Activated CD4-positive, alpha-beta T cell treated with anti-CD3 and anti-CD28 coated beads, Interleukin-2, amount 10 ng/mL, durations not matched to agents 24 days and 14 days (primary cell): ENCODE data around the gene LMAN2. TPM values are rescaled to one million over a fixed set of nuclear protein-coding genes. Genes with fewer than 3 reads are reported as not detected.
A peak's percentile ranks its signal among the peaks of the same experiment; 100 is the strongest.

Experiments
- DNase-seq: peaks from one replicate; pipeline ENCODE4 v3.0.0; 2022
- H3K27ac Mint-ChIP-seq: one replicate; pipeline ENCODE4 v1.8.0; 2022; ENCODE audit warnings: mild to moderate bottlenecking, mixed read lengths
- H3K27me3 Mint-ChIP-seq: one replicate; pipeline ENCODE4 v1.8.0; 2022; ENCODE audit warnings: mixed read lengths
- H3K36me3 Mint-ChIP-seq: one replicate; pipeline ENCODE4 v1.8.0; 2022; ENCODE audit warnings: low read depth, mild to moderate bottlenecking, mixed read lengths
- H3K4me1 Mint-ChIP-seq: one replicate; pipeline ENCODE4 v1.8.0; 2021; ENCODE audit warnings: mixed read lengths
- H3K4me3 Mint-ChIP-seq: one replicate; pipeline ENCODE4 v1.8.0; 2022; ENCODE audit warnings: mild to moderate bottlenecking, moderate library complexity, mixed read lengths
- H3K9me3 Mint-ChIP-seq: one replicate; pipeline ENCODE4 v1.8.0; 2021; ENCODE audit warnings: mixed read lengths
- intact Hi-C: fragments of 100-400 bp; cut with micrococcal nuclease; formaldehyde crosslinking; loops from one replicate; pipeline ENCODE4 v1.15.1; 2023
- total RNA-seq: library from RNA; stranded (reverse); gene quantifications from 2 replicates; pipeline ENCODE4 v1.2.3, GENCODE V29; 2022

Gene LMAN2
- total RNA-seq, 1 donor from 2014 or later, result 108 TPM

- Mint-ChIP-seq H3K9me3 (no peaks in the 10 kb centered on the region), H3K27ac (no peak overlapping the region), H3K27me3 (no peaks in the 10 kb centered on the region), H3K4me1 (peaks cover 6% of the 10 kb centered on the region), H3K36me3 (peaks cover 20% of the 10 kb centered on the region), H3K4me3 (no peak overlapping the region)
- intact Hi-C loops, result no loop called here
- DNase-seq, result no peak
These were observed 22.8 kb downstream of the LMAN2 start for GRCh38 chr5:177328545-177329231.

DNA sequence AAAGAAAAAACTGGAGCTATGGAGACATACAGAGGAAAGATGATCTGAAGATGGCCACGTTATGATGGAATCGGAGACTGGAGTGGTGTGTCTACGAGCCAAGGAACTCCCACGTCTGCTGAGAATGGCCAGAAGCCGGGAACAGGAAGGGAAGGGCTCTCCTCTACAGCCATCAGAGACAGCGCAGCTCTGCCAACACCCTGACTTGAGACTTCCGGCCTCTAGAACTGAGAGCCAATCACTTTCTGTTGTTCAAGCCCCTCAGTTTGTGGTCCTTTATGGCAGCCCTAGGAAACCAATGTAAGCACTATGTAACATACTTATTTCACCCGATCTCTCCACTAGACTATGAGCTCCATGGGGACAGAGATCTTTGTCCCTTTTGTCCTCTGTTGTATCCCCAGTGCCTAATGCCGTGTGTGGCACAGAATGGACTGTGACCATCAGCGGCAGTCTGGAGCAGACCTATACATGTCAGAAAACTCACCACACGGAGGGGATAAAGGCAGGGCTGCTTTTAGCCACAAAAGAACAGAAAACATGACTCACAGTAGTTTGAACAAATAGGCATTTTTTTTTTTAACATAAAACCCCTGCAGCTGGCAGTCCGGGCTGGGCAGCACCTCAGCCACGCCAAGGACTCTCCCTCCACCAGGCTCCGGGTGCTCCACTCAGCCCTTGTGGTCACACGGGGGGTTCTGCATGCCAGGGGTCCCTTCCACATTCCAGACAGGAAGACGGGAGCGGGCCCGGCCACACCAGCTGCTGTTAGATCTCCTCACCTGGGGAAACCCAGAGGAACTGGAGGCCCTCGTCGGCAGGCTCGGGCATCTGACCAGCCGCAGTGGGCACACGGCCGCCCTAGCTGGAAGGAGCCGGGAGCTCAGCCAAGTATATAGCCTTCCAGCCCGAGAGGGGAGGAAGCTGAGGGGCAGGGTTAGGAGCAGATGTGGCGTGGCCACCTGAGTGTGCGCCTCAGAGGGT lies 23.6 kb downstream of the LMAN2 start:
- intact Hi-C loops, result no loop called here
- no peak overlapping the region for H3K4me3 Mint-ChIP-seq

GRCh38 chr5:177325868-177326381 lies 25.5 kb downstream of the LMAN2 start:
- Mint-ChIP-seq H3K27ac (no peak overlapping the region), H3K4me1 (peaks cover 13% of the 10 kb centered on the region), H3K4me3 (no peak overlapping the region), H3K27me3 (no peaks in the 10 kb centered on the region), H3K36me3 (peaks cover 19% of the 10 kb centered on the region), H3K9me3 (no peaks in the 10 kb centered on the region)
- intact Hi-C loops, result no loop called here
- no peak for DNase-seq

More for the DNA sequence above, 23.6 kb downstream of the LMAN2 start:
- no peak for DNase-seq
- Mint-ChIP-seq H3K9me3 (no peaks in the 10 kb centered on the region), H3K36me3 (peaks cover 15% of the 10 kb centered on the region), H3K4me1 (peaks cover 11% of the 10 kb centered on the region), H3K27me3 (no peaks in the 10 kb centered on the region), H3K27ac (peak overlapping the region; percentile 38)

DNA sequence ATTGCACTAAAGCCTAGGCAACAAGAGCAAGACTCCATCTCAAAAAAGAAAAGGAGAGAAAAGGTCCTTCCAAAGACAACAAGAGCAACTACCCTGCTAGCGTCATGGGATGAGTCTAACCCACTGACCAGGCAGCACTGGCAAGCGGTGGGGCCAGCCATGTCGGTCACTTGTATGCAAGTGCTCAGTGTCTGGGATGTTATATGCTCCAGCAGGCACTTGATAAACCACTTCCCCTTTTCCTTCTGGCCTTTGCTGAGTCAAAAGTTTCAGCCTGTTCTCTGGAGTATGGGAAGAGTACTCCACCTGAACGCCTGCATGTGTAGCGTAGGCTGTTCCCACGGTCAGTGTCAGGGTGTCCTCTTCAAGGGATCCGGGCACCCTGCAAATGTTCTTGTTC lies 30.6 kb downstream of the LMAN2 start:
- no peak for DNase-seq
- Mint-ChIP-seq H3K9me3 (no peaks in the 10 kb centered on the region), H3K36me3 (peaks cover 22% of the 10 kb centered on the region), H3K4me1 (peaks cover 27% of the 10 kb centered on the region), H3K27ac (no peak overlapping the region), H3K27me3 (no peaks in the 10 kb centered on the region), H3K4me3 (no peak overlapping the region)
- intact Hi-C loops, result no loop called here

GRCh38 chr5:177319913-177320588 lies 31.4 kb downstream of the LMAN2 start:
- H3K4me3 Mint-ChIP-seq, result no peak overlapping the region
- H3K27ac Mint-ChIP-seq, result no peak overlapping the region

DNA sequence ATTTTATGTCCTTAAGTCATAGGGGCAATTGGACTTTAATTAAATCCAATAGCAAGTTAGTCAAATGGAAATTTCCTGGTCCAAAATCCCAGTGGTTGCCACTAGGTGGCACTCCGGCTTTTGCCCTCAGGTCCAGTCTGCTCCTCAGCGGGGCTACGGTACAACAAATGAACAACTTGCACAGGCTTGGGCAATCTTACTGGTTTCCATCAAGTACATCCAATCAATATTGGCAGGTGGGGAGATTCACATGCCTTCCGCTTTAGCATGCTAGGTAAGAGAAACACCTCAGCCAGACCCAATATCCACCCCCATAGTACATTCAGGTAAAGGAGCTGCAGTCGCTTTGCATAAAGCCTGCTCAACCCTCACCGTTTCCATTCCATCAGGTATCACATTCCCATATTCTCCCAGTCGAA lies 33.5 kb downstream of the LMAN2 start:
- Mint-ChIP-seq H3K27me3 (no peaks in the 10 kb centered on the region), H3K4me1 (peaks cover 24% of the 10 kb centered on the region), H3K27ac (no peak overlapping the region), H3K9me3 (no peaks in the 10 kb centered on the region), H3K36me3 (peaks cover 22% of the 10 kb centered on the region), H3K4me3 (no peak overlapping the region)
- intact Hi-C loops, result loop anchor here (1.0 to 2.0 kb wide), 3 partner anchors 72 to 183 kb away; no protein-coding TSS in a partner anchor
- DNase-seq, result peak; percentile 92

More at GRCh38 chr5:177319913-177320588, 31.4 kb downstream of the LMAN2 start:
- intact Hi-C loops, result loop anchor here (2.0 kb wide), 1 partner anchor 181 kb away; no protein-coding TSS in a partner anchor
- H3K9me3 Mint-ChIP-seq, result no peaks in the 10 kb centered on the region
- peaks cover 22% of the 10 kb centered on the region for H3K36me3 Mint-ChIP-seq
- DNase-seq, result no peak
- H3K4me1 Mint-ChIP-seq, result peaks cover 28% of the 10 kb centered on the region
- no peaks in the 10 kb centered on the region for H3K27me3 Mint-ChIP-seq

GRCh38 chr5:177316005-177316404 lies 35.5 kb downstream of the LMAN2 start:
- intact Hi-C loops, result no loop called here
- peaks cover 25% of the 10 kb centered on the region for H3K4me1 Mint-ChIP-seq
- peaks cover 14% of the 10 kb centered on the region for H3K36me3 Mint-ChIP-seq
- peak overlapping the region; percentile 13 for H3K4me3 Mint-ChIP-seq
- DNase-seq, result no peak
- no peaks in the 10 kb centered on the region for H3K9me3 Mint-ChIP-seq
- no peak overlapping the region for H3K27ac Mint-ChIP-seq
- no peaks in the 10 kb centered on the region for H3K27me3 Mint-ChIP-seq

DNA sequence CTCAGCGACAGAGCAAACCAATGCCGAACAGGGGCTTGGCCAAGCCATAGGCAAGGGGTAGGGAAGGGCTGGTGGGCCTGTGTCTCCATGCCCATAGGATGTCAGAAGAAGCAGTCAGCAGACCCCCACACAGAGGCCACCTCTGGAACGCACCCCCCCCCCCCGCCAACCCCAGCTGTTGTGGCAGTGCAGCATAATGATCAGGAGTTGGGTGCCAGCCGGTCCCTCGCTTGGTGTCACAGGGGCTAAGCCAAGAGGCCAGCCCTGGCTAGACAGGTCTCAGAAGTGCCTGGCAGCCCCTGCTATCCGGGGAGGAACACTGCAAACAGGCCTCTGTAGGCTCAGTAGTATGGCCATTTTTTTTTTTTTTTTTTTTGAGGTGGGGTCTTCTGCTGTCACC lies 36.1 kb downstream of the LMAN2 start:
- Mint-ChIP-seq H3K4me3 (no peak overlapping the region), H3K27me3 (no peaks in the 10 kb centered on the region), H3K27ac (no peak overlapping the region), H3K4me1 (peaks cover 29% of the 10 kb centered on the region), H3K9me3 (no peaks in the 10 kb centered on the region), H3K36me3 (peaks cover 12% of the 10 kb centered on the region)
- intact Hi-C loops, result no loop called here
- no peak for DNase-seq

DNA sequence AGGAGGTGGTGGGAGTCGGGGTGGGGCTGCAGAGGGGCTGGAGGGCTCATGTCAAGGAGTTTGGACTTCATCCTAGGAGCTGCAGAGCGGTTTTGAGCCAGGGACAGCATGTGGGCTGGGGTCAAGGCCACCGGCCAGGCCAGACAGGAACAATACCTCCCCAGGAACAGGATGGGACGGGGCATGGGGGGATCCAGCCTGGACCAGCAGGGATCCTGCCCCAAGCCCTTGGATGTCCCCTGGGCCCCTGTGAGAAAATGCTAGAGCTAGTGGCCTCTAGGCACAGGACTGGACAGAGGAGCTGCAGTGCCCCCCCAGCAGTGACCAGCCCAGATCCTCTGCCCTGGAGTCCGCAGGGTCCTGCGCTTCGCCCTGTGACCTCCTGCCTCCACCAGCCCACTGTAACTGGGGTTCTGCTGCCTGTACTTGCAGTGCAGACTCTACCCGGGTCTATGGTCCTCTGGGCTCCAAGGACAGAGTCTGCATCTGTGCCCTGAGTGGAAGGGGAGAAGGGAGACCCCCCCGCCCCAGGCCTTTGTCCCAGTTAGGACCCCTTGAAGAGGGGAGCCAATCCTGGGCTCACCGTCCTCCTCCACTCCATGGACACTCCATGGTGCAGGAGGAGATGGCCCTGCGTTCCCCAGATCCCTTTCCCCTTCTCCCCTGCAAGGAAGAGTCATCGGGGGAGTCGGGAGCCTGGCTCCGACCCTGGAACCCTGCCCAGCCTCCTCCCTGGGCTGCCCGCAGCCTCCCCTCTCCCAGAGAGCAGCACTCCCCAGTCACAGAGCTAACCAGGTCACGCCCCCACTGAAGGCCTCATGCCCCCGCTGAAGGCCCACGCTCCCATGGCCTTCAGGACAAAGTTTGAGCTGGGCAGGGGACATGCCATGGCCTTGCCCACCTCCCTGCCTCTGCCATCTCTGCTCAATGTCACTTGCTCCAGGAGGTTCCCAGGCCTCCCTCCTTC lies 36.8 kb downstream of the LMAN2 start:
- no peaks in the 10 kb centered on the region for H3K27me3 Mint-ChIP-seq
- DNase-seq, result no peak
- H3K4me3 Mint-ChIP-seq, result no peak overlapping the region
- no peaks in the 10 kb centered on the region for H3K9me3 Mint-ChIP-seq
- intact Hi-C loops, result no loop called here
- H3K27ac Mint-ChIP-seq, result no peak overlapping the region
- H3K4me1 Mint-ChIP-seq, result peaks cover 28% of the 10 kb centered on the region
- H3K36me3 Mint-ChIP-seq, result peaks cover 6% of the 10 kb centered on the region

GRCh38 chr5:177313561-177314259 lies 37.8 kb downstream of the LMAN2 start:
- no peak for DNase-seq
- intact Hi-C loops, result no loop called here
- Mint-ChIP-seq H3K27me3 (no peaks in the 10 kb centered on the region), H3K27ac (no peak overlapping the region), H3K4me1 (peaks cover 35% of the 10 kb centered on the region), H3K9me3 (no peaks in the 10 kb centered on the region), H3K36me3 (peaks cover 6% of the 10 kb centered on the region), H3K4me3 (no peak overlapping the region)

- intact Hi-C loops, result loop anchor here (1.0 kb wide), 2 partner anchors 9 to 39 kb away; partner anchors contain the start of genes LMAN2, PRELID1 and RAB24
- Mint-ChIP-seq H3K4me1 (peaks cover 30% of the 10 kb centered on the region), H3K36me3 (peaks cover 4% of the 10 kb centered on the region), H3K9me3 (no peaks in the 10 kb centered on the region), H3K4me3 (peak overlapping the region; percentile 85), H3K27me3 (no peaks in the 10 kb centered on the region), H3K27ac (peak overlapping the region; percentile 93)
- peak; percentile 87 for DNase-seq
These were observed 38.8 kb downstream of the LMAN2 start for GRCh38 chr5:177312649-177313181.
